ENCODE data around the gene RHBDD3. TPM values are rescaled to one million over a fixed set of nuclear protein-coding genes. Genes with fewer than 3 reads are reported as not detected.

The RHBDD3 gene
- total RNA-seq, 1 donor from 2014 or later = 41.0 TPM

DNA sequence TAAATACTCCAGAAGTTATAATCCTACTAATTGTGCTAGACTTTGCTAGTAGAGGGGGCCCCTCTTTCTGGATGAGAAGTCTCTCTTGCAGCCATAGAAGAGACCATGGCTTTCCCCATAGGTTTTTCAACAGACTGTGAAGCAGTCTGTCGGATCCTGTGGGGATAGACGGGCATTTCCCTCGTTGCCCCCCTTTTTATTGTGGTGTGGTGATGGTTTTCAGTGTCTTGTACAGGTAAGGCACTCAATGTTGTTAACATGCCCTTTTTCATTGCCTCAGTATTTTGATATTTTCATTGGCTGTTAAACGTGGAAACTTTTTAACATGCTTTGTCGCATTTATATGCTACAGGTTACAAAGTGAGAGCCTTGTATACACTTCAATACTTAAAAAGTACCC, 22.3 kb upstream of the RHBDD3 start:
- no peak overlapping the region for H3K27ac Mint-ChIP-seq (ENCODE audit: unreplicated experiment)
- H3K36me3 Mint-ChIP-seq (ENCODE audit: unreplicated experiment) = peaks cover 73% of the 10 kb centered on the region
- DNase-seq (ENCODE audit: extremely low spot score, unreplicated experiment) = no peak

DNA sequence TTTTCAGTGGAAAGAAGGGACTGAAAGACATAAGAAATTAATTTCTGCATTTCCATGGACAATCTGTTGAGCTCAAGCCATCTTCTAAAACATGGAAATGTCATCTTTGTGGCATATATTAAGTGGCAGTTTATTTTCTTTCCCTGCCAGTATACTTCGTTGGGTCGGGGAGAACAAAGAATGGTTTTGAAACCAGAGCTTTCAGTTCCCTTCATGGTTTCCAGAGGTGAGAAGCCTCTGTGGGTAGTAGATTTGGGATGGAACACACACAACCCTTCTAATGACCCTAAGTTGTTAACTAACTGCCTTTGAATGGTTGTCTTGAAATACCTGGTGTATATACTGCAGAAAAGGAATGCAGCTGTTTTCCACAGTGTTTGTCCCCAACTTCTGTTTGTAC, 21.1 kb upstream of the RHBDD3 start:
- H3K27ac Mint-ChIP-seq (ENCODE audit: unreplicated experiment) = no peak overlapping the region
- no peaks in the 10 kb centered on the region for H3K27me3 Mint-ChIP-seq (ENCODE audit: unreplicated experiment)
- H3K4me3 Mint-ChIP-seq (ENCODE audit: unreplicated experiment) = no peak overlapping the region
- no peaks in the 10 kb centered on the region for H3K4me1 Mint-ChIP-seq (ENCODE audit: unreplicated experiment)
- TF ChIP-seq, protein P1, sequence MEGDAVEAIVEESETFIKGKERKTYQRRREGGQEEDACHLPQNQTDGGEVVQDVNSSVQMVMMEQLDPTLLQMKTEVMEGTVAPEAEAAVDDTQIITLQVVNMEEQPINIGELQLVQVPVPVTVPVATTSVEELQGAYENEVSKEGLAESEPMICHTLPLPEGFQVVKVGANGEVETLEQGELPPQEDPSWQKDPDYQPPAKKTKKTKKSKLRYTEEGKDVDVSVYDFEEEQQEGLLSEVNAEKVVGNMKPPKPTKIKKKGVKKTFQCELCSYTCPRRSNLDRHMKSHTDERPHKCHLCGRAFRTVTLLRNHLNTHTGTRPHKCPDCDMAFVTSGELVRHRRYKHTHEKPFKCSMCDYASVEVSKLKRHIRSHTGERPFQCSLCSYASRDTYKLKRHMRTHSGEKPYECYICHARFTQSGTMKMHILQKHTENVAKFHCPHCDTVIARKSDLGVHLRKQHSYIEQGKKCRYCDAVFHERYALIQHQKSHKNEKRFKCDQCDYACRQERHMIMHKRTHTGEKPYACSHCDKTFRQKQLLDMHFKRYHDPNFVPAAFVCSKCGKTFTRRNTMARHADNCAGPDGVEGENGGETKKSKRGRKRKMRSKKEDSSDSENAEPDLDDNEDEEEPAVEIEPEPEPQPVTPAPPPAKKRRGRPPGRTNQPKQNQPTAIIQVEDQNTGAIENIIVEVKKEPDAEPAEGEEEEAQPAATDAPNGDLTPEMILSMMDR (IDR thresholded peaks at IDR 0.05) = no peak
- no peak for DNase-seq (ENCODE audit: extremely low spot score, unreplicated experiment)
- no peaks in the 10 kb centered on the region for H3K9me3 Mint-ChIP-seq (ENCODE audit: unreplicated experiment)
- H3K36me3 Mint-ChIP-seq (ENCODE audit: unreplicated experiment) = peaks cover 72% of the 10 kb centered on the region

More for the DNA sequence above, 22.3 kb upstream of the RHBDD3 start:
- H3K4me3 Mint-ChIP-seq (ENCODE audit: unreplicated experiment) = no peak overlapping the region
- no peaks in the 10 kb centered on the region for H3K4me1 Mint-ChIP-seq (ENCODE audit: unreplicated experiment)
- H3K9me3 Mint-ChIP-seq (ENCODE audit: unreplicated experiment) = no peaks in the 10 kb centered on the region
- no peaks in the 10 kb centered on the region for H3K27me3 Mint-ChIP-seq (ENCODE audit: unreplicated experiment)
- TF ChIP-seq, protein P1 (IDR thresholded peaks at IDR 0.05) = no peak

DNA sequence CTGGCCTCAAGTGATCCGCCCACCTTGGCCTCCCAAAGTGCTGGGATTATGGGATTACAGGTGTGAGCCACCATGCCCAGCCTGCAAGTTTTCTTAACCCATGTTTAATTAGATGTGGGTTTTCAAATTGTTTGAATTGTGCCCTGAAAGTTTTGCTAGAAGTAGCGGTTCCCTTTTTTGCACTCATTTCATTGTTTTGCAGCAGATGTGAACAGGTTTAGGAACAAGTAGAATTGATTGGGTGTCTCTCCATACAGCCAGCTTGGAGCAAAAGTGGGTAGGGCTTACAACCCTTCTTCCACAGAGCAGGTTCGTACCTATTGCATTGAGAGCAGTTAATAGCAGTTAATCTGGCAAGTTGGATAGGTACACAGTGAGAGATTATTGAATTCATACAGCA, 16.4 kb upstream of the RHBDD3 start:
- H3K4me1 Mint-ChIP-seq (ENCODE audit: unreplicated experiment) = no peaks in the 10 kb centered on the region
- no peaks in the 10 kb centered on the region for H3K9me3 Mint-ChIP-seq (ENCODE audit: unreplicated experiment)
- H3K36me3 Mint-ChIP-seq (ENCODE audit: unreplicated experiment) = peaks cover 62% of the 10 kb centered on the region
- H3K27ac Mint-ChIP-seq (ENCODE audit: unreplicated experiment) = no peak overlapping the region
- H3K27me3 Mint-ChIP-seq (ENCODE audit: unreplicated experiment) = no peaks in the 10 kb centered on the region
- H3K4me3 Mint-ChIP-seq (ENCODE audit: unreplicated experiment) = no peak overlapping the region
- TF ChIP-seq, protein P1 (IDR thresholded peaks at IDR 0.05) = no peak
- DNase-seq (ENCODE audit: extremely low spot score, unreplicated experiment) = no peak

DNA sequence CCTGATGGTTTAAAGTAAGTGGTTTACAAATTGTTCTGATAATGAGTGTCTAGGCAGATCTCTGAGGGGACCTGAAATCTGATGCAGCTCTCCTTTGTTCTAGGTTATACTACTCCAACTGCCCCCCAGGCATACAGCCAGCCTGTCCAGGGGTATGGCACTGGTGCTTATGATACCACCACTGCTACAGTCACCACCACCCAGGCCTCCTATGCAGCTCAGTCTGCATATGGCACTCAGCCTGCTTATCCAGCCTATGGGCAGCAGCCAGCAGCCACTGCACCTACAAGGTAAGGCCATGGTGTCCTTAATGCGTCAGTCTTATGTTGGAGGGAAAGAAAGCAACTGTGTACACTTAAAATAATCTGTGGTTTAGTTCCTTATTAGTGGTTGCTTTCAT, 10.1 kb upstream of the RHBDD3 start:
- H3K27ac Mint-ChIP-seq (ENCODE audit: unreplicated experiment) = no peak overlapping the region
- H3K4me1 Mint-ChIP-seq (ENCODE audit: unreplicated experiment) = peaks cover 8% of the 10 kb centered on the region
- no peaks in the 10 kb centered on the region for H3K9me3 Mint-ChIP-seq (ENCODE audit: unreplicated experiment)
- peaks cover 73% of the 10 kb centered on the region for H3K36me3 Mint-ChIP-seq (ENCODE audit: unreplicated experiment)
- TF ChIP-seq, protein P1 (IDR thresholded peaks at IDR 0.05) = no peak
- DNase-seq (ENCODE audit: extremely low spot score, unreplicated experiment) = no peak
- no peak overlapping the region for H3K4me3 Mint-ChIP-seq (ENCODE audit: unreplicated experiment)
- no peaks in the 10 kb centered on the region for H3K27me3 Mint-ChIP-seq (ENCODE audit: unreplicated experiment)

DNA sequence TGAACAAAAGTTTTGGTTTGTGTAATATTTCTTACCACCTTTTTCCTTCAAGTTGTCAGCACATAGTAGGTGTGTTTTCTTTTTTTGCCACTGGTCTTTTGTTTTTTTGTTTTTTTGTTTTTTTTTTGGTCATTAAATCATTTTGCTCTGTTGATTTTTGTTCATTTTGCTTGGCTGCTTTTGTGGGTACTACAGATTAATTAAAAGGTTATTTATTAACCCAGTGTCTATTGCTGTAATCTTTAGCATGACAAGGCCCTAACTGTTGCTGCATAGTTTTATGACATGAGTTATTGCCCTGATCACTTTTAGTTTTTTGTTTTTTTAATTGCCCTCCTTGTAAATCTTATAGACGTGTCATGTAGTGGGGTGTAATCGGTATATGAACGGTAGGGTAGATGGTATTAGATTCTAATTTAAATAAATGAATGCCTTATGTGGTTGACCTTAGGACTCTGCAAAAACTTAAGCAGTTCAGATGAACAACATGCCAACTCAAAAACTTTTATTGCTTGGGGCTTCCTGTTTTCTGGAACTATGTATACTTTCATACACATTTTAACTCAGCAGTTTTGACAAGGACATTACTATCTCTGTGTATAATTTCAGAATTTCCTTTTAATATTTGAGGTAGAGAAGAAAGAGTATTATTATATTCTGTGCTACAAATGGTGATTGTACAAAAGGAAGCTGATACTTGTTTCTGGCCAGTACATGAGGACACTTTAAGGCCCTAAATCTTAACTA, 8.2 kb upstream of the RHBDD3 start:
- H3K27me3 Mint-ChIP-seq (ENCODE audit: unreplicated experiment) = no peaks in the 10 kb centered on the region
- peaks cover 70% of the 10 kb centered on the region for H3K36me3 Mint-ChIP-seq (ENCODE audit: unreplicated experiment)
- H3K4me3 Mint-ChIP-seq (ENCODE audit: unreplicated experiment) = no peak overlapping the region
- TF ChIP-seq, protein P1 (IDR thresholded peaks at IDR 0.05) = no peak
- no peaks in the 10 kb centered on the region for H3K9me3 Mint-ChIP-seq (ENCODE audit: unreplicated experiment)
- H3K4me1 Mint-ChIP-seq (ENCODE audit: unreplicated experiment) = peaks cover 22% of the 10 kb centered on the region
- peak overlapping the region; percentile 2 for H3K27ac Mint-ChIP-seq (ENCODE audit: unreplicated experiment)
- DNase-seq (ENCODE audit: extremely low spot score, unreplicated experiment) = no peak
